SU-DHL-6 (cell line): Measurements from ENCODE around the gene PEDS1.

Source experiments
- CTCF ChIP-seq: fragments of 200-600 bp; sonication (generic); IDR thresholded peaks from one replicate; pipeline ENCODE4 v1.5.1; 2017; ENCODE audit warnings: antibody characterized with exemption, mild to moderate bottlenecking, low read length, moderate library complexity; ENCODE audit not compliant: insufficient read depth, poor library complexity, severe bottlenecking
- EZH2phosphoT487 ChIP-seq: fragments of 200-600 bp; sonication (generic), shearing (Covaris generic); conservative IDR thresholded peaks from 2 replicates; pipeline ENCODE4 v1.6.1; 2018; ENCODE audit warnings: mild to moderate bottlenecking, antibody characterized with exemption, low read length, moderate library complexity, mixed read lengths

GRCh38 chr20:50126662-50127061 is 26.9 kb downstream of the PEDS1 start:
- TF ChIP-seq CTCF (no peak), EZH2phosphoT487 (no peak)
